ENCODE results near the gene TAP1. TPM values are rescaled to one million over a fixed set of nuclear protein-coding genes. Genes with fewer than 3 reads are reported as not detected.

Gene TAP1
- total and polyA plus RNA-seq, 10 of the 15 experiments (the other 5 are each of a cell fraction or from before 2014, with no cell fraction given), result 33.4 to 249 (median 169) TPM

DNA sequence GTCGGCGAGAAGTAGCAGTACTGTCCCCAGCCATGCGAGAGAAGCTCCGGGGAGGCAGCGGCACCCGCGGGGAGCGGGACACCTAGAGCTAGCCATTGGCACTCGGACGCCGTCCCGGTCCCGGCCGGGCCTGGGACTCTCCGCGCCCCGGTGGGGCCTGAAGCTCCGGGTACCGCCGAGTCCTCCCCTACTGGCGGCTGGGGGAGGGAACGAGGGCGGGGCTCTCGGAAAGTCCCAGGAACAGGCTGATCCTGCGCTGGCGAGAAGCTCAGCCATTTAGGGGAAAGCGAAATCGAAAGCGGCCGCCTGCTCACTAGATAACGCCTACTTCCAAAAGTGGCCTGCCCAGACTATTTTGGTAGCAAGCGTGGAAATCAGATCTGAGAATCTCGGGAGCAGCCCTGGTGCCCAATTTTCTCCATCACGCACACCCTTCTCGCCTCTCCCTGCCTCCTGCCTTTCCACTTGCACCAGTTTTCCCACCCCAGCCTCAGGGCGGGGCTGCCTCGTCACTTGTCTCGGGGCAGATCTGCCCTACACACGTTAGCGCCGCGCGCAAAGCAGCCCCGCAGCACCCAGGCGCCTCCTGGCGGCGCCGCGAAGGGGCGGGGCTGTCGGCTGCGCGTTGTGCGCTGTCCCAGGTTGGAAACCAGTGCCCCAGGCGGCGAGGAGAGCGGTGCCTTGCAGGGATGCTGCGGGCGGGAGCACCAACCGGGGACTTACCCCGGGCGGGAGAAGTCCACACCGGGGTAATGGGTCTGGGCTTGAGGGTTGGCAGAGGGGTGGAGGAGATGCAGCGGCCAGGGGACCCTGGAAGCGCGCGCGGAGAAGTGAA lies at the start of gene TAP1, which contains the start of gene PSMB9 (continued):
- TF ChIP-seq ZNF687 (IDR thresholded peaks at IDR 0.05), result peak; percentile 28
- peak; percentile 59; the same call in 1 of the 2 replicates for TF ChIP-seq ATF7 (IDR thresholded peaks at IDR 0.05; ENCODE audit: low read depth)
- peak; percentile 92; the same call in 1 of the 2 replicates for TF ChIP-seq SMARCA5 (IDR thresholded peaks at IDR 0.05)
- peak; percentile 85; the same call in 1 of the 2 replicates for TF ChIP-seq RCOR1 (conservative IDR thresholded peaks at IDR 0.05; ENCODE audit: low read depth, low read length)
- no peak for TF ChIP-seq IRF5 (IDR thresholded peaks at IDR 0.05; ENCODE audit: borderline replicate concordance)
- peak; percentile 97 for TF ChIP-seq NBN (IDR thresholded peaks at IDR 0.05)
- TF ChIP-seq BACH1 (IDR thresholded peaks at IDR 0.05; ENCODE audit: borderline replicate concordance), result peak; percentile 32
- peak; percentile 9 for TF ChIP-seq SP1 (IDR thresholded peaks at IDR 0.05; ENCODE audit: low read depth, low read length)
- no peak for TF ChIP-seq NR2C1 (IDR thresholded peaks at IDR 0.05)
- TF ChIP-seq, protein P1, sequence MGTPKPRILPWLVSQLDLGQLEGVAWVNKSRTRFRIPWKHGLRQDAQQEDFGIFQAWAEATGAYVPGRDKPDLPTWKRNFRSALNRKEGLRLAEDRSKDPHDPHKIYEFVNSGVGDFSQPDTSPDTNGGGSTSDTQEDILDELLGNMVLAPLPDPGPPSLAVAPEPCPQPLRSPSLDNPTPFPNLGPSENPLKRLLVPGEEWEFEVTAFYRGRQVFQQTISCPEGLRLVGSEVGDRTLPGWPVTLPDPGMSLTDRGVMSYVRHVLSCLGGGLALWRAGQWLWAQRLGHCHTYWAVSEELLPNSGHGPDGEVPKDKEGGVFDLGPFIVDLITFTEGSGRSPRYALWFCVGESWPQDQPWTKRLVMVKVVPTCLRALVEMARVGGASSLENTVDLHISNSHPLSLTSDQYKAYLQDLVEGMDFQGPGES (IDR thresholded peaks at IDR 0.05), result 0 out of 2 replicates have a peak, but pooled peaks have one; percentile 49
- TF ChIP-seq GATAD2B (conservative IDR thresholded peaks at IDR 0.05; ENCODE audit: low read depth), result peak; percentile 45; the same call in 1 of the 2 replicates
- TF ChIP-seq FOXM1 (IDR thresholded peaks at IDR 0.05; ENCODE audit: low read depth, low read length), result peak; percentile 56; the same call in 1 of the 2 replicates
- peak; percentile 38 for TF ChIP-seq MXI1 (IDR thresholded peaks at IDR 0.05; ENCODE audit: low read depth, low read length)
- peak; percentile 71 for TF ChIP-seq SKIL (IDR thresholded peaks at IDR 0.05; ENCODE audit: low read depth, poor library complexity, severe bottlenecking)
